Measurements from ENCODE around the gene FBXL3. TPM values are rescaled to one million over a fixed set of nuclear protein-coding genes. Genes with fewer than 3 reads are reported as not detected.
A peak's percentile ranks its signal among the peaks of the same experiment; 100 is the strongest.

The FBXL3 gene
- total and polyA plus RNA-seq, 2 of the 4 experiments (the other 2 are of a cell fraction) = 15.3 to 43.6 TPM

DNA sequence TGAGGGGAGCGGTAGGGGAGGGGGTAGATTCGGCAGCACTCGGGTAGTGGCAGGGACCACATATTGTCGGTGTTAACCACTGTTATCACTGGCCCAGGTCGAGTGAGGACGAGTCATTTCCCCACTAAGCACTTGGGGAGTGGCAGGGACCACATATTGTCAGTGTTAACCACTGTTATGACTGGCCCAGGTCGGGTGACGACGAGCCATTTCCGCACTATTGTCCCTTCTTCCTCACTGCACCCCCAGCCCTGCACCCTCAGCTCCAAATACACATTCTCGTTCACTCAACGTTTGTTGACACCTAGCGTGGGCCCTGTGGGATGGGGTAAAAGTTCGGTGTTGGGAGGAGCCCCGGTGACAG lies 35.5 kb downstream of the FBXL3 start:
- H2BK15ac ChIP-seq (ENCODE audit: low read depth, low read length) = 0 out of 3 replicates have a peak overlapping the region, but pooled peaks have one; percentile 4
- H4K91ac ChIP-seq (ENCODE audit: insufficient read depth, low read depth, low read length) = peak overlapping the region; percentile 45
- H3K56ac ChIP-seq (ENCODE audit: extremely low read depth, insufficient read depth, low read length) = peak overlapping the region; percentile 78; the same call in 1 of the 2 replicates
- in situ Hi-C loops (cut with MboI; ENCODE audit: low sequenced_read_pairs) (loop anchor here (25.0 kb wide), 1 partner anchor 1304 kb away; no protein-coding TSS in a partner anchor), intact Hi-C loops (cut with micrococcal nuclease) (loop anchor here (5.0 kb wide), 1 partner anchor 834 kb away; no protein-coding TSS in a partner anchor), dilution Hi-C loops (cut with HindIII; ENCODE audit: low sequenced_read_pairs, unreplicated experiment) (no loop called here)
- H2AFZ ChIP-seq (replicated peaks; ENCODE audit: low read length, poor library complexity) = peak overlapping the region; percentile 98
- POLR2A ChIA-PET (ENCODE audit: unreplicated experiment) = no interaction called here
- CTCF ChIA-PET = interaction anchor here (3.7 kb wide), 1 partner anchor 11 kb away, joined by 14 read pairs; no protein-coding TSS in a partner anchor
- no peak for DNase-seq
- peak overlapping the region; percentile 53 for H3K27ac ChIP-seq (ENCODE audit: insufficient read depth, low read length)
- H3K36me3 ChIP-seq (ENCODE audit: control insufficient read depth, insufficient read depth, low read length) = peaks cover 4% of the 10 kb centered on the region; the same call in 1 of the 2 replicates
- 20% methylated on average over 2 of the region's 15 CpGs; no CpG with 5 or more reads in 1 of the 2 experiments for WGBS, 2 experiments (ENCODE audit: extremely low coverage in 2 of 2, insufficient read length in 1 of 2)
- peak overlapping the region; percentile 88 for H2AK5ac ChIP-seq (ENCODE audit: low read depth, low read length)
- BruUV-seq (replicated peaks) = no TSS peak
- peaks cover 7% of the 10 kb centered on the region for H3K9me1 ChIP-seq (ENCODE audit: insufficient read depth, low read length)
- H2AK9ac ChIP-seq (replicated peaks; ENCODE audit: low read depth, low read length, poor library complexity) = peak overlapping the region; percentile 90
- peak overlapping the region; percentile 85 for H3K4ac ChIP-seq (ENCODE audit: low read depth, low read length)
- peak overlapping the region; percentile 77; the same call in 1 of the 2 replicates for H3K23ac ChIP-seq (ENCODE audit: low read depth, low read length)
- H3K4me2 ChIP-seq (ENCODE audit: low read depth, low read length) = peak overlapping the region; percentile 90
- H3K79me1 ChIP-seq (ENCODE audit: low read depth in 1 of 2, low read length in 2 of 2) = peaks cover 23 to 35% of the 10 kb centered on the region in 2 experiments
- H4K5ac ChIP-seq (ENCODE audit: low read depth, low read length) = peak overlapping the region; percentile 94
- H2BK20ac ChIP-seq (ENCODE audit: low read depth, low read length) = no peak overlapping the region
- H3K9ac ChIP-seq (ENCODE audit: low read depth, low read length) = peak overlapping the region; percentile 38
- H2BK5ac ChIP-seq (ENCODE audit: low read depth, low read length, poor library complexity, severe bottlenecking) = peak overlapping the region; percentile 1
- peak overlapping the region; percentile 82 for H3K14ac ChIP-seq (replicated peaks; ENCODE audit: low read depth, low read length)
- H4K8ac ChIP-seq (ENCODE audit: low read depth in 2 of 2, low read length in 2 of 2) = peak overlapping the region; percentile 99
- H2BK120ac ChIP-seq (ENCODE audit: low read depth, low read length) = no peak overlapping the region
- H3K4me1 ChIP-seq (ENCODE audit: control insufficient read depth, insufficient read depth, low read length) = peaks cover 4% of the 10 kb centered on the region; the same call in 1 of the 2 replicates
- H3K27me3 ChIP-seq (ENCODE audit: control insufficient read depth, insufficient read depth, low read length) = peaks cover 4% of the 10 kb centered on the region
- ATAC-seq (ENCODE audit: low read depth) = no peak
- peak overlapping the region; percentile 83 for H3K4me3 ChIP-seq (ENCODE audit: insufficient read depth, low read depth, low read length)
- TF ChIP-seq RFX5 (IDR thresholded peaks at IDR 0.05; ENCODE audit: low read depth, low read length) = no peak
- no peak for TF ChIP-seq BHLHE40 (IDR thresholded peaks at IDR 0.05; ENCODE audit: low read depth, low read length)
- TF ChIP-seq, protein P1, sequence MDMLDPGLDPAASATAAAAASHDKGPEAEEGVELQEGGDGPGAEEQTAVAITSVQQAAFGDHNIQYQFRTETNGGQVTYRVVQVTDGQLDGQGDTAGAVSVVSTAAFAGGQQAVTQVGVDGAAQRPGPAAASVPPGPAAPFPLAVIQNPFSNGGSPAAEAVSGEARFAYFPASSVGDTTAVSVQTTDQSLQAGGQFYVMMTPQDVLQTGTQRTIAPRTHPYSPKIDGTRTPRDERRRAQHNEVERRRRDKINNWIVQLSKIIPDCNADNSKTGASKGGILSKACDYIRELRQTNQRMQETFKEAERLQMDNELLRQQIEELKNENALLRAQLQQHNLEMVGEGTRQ (IDR thresholded peaks at IDR 0.05; ENCODE audit: low read depth, low read length) = no peak
- no peak for TF ChIP-seq SMC3 (IDR thresholded peaks at IDR 0.05; ENCODE audit: low read depth, low read length)
- TF ChIP-seq, protein P2, sequence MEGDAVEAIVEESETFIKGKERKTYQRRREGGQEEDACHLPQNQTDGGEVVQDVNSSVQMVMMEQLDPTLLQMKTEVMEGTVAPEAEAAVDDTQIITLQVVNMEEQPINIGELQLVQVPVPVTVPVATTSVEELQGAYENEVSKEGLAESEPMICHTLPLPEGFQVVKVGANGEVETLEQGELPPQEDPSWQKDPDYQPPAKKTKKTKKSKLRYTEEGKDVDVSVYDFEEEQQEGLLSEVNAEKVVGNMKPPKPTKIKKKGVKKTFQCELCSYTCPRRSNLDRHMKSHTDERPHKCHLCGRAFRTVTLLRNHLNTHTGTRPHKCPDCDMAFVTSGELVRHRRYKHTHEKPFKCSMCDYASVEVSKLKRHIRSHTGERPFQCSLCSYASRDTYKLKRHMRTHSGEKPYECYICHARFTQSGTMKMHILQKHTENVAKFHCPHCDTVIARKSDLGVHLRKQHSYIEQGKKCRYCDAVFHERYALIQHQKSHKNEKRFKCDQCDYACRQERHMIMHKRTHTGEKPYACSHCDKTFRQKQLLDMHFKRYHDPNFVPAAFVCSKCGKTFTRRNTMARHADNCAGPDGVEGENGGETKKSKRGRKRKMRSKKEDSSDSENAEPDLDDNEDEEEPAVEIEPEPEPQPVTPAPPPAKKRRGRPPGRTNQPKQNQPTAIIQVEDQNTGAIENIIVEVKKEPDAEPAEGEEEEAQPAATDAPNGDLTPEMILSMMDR (conservative IDR thresholded peaks at IDR 0.05; ENCODE audit: low read depth, low read length) = no peak
- no peak for TF ChIP-seq RAD21 (IDR thresholded peaks at IDR 0.05; ENCODE audit: low read length)
- no peak for TF ChIP-seq NFE2L2 (IDR thresholded peaks at IDR 0.05; ENCODE audit: low read depth, low read length)
- TF ChIP-seq CHD1 (IDR thresholded peaks at IDR 0.05; ENCODE audit: low read depth, low read length) = no peak
- no peak for TF ChIP-seq MAFK (IDR thresholded peaks at IDR 0.05; ENCODE audit: low read depth, low read length)
- no peak for TF ChIP-seq FOS (IDR thresholded peaks at IDR 0.05; ENCODE audit: low read depth, low read length)
- no peak for TF ChIP-seq POLR2A (IDR thresholded peaks at IDR 0.05; ENCODE audit: low read depth, low read length)
- TF ChIP-seq MAZ (IDR thresholded peaks at IDR 0.05; ENCODE audit: borderline replicate concordance, low read depth, low read length) = no peak
- peak overlapping the region; percentile 30 for H3K18ac ChIP-seq (ENCODE audit: low read depth, low read length)
- no peaks in the 10 kb centered on the region for H3K9me3 ChIP-seq (ENCODE audit: control insufficient read depth, insufficient read depth, low read length)
- H4K20me1 ChIP-seq (ENCODE audit: insufficient read depth, low read length) = no peaks in the 10 kb centered on the region
